Iris pigment epithelial cell (primary cell): ENCODE measurements around the gene PDIA3.
"Not testable (repeated sequence)": the region's sequence is repeated elsewhere in the genome, so short reads cannot be mapped to it uniquely, and the experiment has no call there.

Experiments used
- DNase-seq: peaks from one replicate; pipeline ENCODE4 v3.0.0-alpha.2; 2011; ENCODE audit warnings: low read depth

PDIA3 gene

GRCh38 chr15:43746245-43746902, at the start of gene PDIA3:
PDIA3 (plus strand) TSS chr15:43746438; CDS start chr15:43746540, 102 bp downstream.
- peak; percentile 87 for DNase-seq

GRCh38 chr15:43702174-43702573, 44.1 kb upstream of the PDIA3 start:
- peak; percentile 32 for DNase-seq

DNA sequence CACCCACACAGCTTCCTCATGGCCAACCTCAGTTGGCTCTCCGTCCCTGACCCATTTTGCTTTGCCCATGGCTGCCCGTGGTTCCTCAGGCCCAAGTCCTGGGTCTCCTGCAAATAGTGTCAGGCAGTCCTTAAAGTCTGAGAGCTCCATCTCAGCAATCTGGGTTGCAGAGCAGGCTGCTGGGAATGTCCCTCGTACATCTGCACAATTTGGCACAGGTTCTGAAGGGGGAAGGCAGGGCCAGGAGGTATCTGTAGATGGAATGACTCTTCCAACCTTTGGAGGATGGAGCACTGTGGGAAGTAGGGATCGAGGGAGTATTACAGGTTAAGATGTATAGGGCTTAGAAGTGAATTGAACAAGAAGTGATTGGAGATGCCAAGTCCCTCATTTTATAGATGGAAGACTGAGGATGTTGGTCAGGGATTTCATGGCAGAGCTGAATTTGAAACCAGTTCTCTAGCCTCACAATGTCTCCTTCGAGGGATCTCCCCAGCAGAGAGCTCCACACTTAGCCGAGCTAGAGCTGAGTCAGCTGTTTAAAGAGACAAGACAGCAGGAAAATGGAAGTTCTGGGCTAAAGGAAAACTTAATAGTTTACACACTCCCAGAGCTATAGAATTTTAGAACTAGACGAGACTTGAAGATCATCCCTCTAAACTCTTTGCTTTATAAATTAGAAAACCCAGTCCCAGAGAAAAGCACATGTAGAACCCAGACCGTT, 43.4 kb upstream of the PDIA3 start:
- no peak for DNase-seq

GRCh38 chr15:43710431-43711131, 35.7 kb upstream of the PDIA3 start:
- DNase-seq: not testable (repeated sequence)

- DNase-seq: no peak
Observed at GRCh38 chr15:43723151-43723550, 23.1 kb upstream of the PDIA3 start.

- DNase-seq: not testable (repeated sequence)
Observed at GRCh38 chr15:43726306-43726705, 19.9 kb upstream of the PDIA3 start.

DNA sequence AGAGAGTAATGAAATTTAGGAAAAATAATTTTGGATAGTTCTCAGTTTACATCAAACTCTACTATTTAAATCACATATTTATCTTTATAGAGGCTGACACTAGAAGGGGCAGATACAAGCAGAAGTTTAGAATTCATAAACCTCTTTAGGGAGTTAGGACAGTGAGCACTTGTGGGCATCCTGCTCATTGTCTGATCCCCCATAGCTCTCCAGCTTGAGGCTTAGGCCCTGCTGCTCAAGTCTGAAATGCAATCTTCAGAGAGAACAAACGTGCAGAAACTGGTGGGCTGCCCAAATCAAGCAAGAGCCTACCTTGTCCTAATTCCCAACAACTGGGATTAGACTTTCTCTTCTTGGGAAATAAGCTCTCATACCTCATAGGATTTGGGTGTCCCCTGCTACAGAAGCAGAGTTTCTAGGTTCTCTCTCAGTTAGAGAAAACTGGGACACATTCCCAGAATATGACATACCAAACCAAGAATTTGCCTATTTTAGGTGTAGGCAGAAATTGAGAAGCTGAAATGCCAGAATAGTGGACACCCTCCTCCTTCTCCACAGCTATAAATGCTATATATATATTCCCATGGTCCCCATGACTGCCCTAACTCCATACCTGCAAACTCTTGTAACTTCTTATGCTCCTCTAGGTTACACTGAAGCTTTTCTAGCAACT, 18.0 kb upstream of the PDIA3 start:
- DNase-seq: not testable (repeated sequence)

DNA sequence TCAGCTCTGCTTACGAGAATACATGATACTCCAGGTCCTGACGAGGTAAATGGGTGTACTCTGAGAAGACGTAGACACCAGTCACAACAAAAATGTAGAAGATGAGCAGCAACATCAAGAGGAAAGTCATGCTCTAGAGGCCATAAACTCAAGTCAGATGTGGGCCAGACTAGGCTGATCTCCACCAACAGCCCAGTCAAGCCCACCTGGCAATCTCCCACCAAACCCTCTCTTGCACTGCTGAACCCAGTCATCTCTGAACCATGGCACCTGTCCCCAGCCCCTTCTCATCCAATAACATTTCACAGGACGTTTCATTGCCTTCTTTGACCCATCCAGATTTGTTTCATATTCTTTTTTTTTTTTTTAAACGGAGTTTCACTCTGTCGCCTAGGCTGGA, 10.8 kb upstream of the PDIA3 start:
- DNase-seq: no peak

GRCh38 chr15:43746903-43747309, 668 bp downstream of the PDIA3 start:
- DNase-seq: peak; percentile 50

GRCh38 chr15:43748376-43748775, 2.1 kb downstream of the PDIA3 start:
- peak; percentile 15 for DNase-seq

GRCh38 chr15:43749690-43750345, 3.6 kb downstream of the PDIA3 start:
- DNase-seq: no peak

DNA sequence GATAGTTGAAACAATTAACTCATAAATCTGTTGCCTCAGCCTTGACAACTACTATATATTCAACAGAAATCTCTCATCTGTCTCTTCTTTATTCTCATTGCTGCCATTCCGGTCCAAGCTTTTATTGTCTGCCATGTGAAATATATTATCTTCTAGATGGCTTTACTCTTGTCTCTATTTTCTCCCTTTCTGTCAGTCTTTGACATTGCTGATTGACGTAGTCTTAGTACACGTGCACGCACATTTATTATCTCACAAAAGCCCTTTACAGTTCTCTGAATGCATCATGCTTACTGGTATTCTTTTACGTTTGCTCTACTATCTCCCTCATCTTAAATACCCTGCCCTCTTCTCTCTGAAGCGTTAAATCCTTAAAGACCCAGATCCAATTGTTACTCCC, 5.6 kb downstream of the PDIA3 start:
- DNase-seq: no peak

DNA sequence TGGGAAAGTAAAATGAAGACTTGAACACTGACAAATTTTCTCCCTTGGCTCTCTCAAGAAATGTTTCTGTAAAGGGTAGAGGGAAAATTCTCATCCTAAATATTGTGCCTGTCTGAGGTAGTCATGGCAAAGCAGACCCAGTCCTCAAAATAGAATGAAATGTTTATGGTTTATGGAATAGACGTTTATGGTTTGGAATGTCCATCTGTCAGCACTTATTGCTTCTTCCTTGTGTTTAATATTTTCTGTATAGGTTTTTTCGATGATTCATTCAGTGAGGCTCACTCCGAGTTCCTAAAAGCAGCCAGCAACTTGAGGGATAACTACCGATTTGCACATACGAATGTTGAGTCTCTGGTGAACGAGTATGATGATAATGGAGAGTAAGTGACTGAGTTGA, 16.6 kb downstream of the PDIA3 start:
- DNase-seq: peak; percentile 54

- peak; percentile 11 for DNase-seq
Observed at GRCh38 chr15:43763819-43764446, 17.7 kb downstream of the PDIA3 start.

DNA sequence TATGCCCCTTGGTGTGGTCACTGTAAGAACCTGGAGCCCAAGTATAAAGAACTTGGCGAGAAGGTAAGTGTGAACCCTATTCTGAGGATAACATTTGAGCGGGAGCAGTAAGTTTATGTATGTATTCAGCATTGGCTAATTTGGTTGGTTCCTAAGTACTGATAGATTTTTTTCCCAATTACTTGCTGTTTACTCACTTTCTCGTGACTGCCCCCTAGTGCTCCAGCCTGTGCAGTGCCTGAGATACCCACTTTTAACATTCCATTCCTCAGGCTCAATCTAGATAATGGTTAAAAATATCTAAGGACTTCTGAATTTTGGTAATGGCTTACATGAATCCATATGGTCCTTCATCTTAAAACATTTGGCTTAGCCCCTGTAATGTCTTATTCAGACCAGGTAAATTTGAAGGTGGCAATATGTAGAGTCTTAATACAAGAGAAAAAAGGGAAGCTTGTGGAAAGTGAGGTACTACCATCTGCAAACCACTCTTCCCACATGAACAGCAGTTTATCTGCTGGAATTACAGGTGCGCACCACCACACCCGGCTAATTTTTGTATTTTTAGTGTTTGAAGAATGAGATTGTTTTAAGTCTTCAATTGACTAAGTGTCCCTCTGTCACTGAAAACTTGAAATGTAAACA, 23.5 kb downstream of the PDIA3 start:
- DNase-seq: peak; percentile 61

DNA sequence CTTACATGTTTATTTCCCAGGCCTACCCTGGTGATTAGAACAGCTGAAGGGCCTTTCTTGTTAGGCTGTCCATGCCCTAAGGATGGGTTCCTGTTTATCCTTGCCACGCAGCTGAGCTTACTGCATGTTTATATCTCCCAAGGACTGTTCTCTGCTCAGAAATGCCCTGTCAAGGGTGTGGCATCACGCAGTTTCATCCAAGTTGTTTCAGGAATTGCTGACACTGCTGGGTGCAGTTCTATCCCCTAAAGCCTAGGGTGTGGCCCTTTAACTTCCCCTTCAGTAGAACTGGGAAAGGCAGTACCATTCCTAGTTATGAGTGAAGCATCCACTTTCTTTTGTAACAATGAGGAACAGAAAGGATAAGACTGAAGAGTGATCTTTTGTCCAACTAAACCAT, 25.6 kb downstream of the PDIA3 start:
- DNase-seq: no peak

DNA sequence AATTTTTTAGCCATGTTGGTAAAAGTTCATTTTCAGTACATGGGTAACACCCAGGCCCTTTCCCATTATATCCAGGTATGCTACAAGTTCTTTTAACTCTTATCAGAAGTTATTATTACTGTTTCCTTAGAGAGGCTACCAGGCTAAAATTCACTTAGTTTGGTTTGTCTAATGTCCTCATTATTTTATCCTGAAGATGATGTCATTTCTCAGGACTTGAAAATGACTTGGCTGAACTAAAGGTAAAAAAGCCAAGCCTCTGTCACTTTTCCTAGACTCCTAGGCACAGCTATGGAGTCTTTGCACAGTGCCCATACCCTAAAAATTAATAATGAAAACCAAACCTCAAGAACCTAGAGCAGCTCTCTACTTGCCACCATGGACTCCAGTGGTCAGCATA, 26.4 kb downstream of the PDIA3 start:
- no peak for DNase-seq

GRCh38 chr15:43774062-43774461, 27.8 kb downstream of the PDIA3 start:
- no peak for DNase-seq

DNA sequence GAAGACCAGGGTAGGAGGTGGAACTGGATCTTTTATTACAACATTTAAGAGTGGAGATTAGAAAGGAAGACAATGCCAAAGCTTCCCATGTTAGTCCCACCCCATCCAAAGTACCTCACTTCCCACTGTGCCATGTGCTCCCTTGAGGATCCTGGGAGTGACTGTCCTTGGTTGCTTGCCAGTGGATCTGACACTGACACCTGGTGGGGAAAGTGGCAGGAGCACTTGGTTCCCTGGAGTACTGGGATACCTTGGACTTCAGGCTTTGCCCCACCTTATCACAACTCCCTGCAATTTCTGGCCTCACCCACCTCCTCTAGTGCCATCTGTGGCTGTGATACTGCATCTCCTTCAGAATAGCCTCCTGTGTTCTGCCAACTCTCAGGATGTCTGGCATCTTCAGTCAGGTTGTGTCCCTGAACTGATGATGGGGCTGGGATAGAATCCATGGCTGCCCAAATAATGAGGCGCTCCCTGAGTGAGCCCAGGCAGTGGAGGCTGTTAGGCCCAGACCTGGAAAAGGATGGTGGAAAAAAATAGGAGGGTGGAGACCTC, 29.2 kb downstream of the PDIA3 start:
- peak; percentile 39 for DNase-seq

GRCh38 chr15:43776101-43776717, 30.0 kb downstream of the PDIA3 start:
- DNase-seq: no peak
